ENCODE measurements around the gene ZNF487.

The ZNF487 gene

GRCh38 chr10:43396061-43396927 is 40.6 kb upstream of the ZNF487 start:
- H3K27ac ChIP-seq: peak overlapping the region; percentile 84
- peak overlapping the region; percentile 67 for H3K4me3 ChIP-seq (ENCODE audit: low read depth, low read length)
- TF ChIP-seq, protein P1, sequence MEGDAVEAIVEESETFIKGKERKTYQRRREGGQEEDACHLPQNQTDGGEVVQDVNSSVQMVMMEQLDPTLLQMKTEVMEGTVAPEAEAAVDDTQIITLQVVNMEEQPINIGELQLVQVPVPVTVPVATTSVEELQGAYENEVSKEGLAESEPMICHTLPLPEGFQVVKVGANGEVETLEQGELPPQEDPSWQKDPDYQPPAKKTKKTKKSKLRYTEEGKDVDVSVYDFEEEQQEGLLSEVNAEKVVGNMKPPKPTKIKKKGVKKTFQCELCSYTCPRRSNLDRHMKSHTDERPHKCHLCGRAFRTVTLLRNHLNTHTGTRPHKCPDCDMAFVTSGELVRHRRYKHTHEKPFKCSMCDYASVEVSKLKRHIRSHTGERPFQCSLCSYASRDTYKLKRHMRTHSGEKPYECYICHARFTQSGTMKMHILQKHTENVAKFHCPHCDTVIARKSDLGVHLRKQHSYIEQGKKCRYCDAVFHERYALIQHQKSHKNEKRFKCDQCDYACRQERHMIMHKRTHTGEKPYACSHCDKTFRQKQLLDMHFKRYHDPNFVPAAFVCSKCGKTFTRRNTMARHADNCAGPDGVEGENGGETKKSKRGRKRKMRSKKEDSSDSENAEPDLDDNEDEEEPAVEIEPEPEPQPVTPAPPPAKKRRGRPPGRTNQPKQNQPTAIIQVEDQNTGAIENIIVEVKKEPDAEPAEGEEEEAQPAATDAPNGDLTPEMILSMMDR (IDR thresholded peaks at IDR 0.05; ENCODE audit: low read depth, low read length, missing control alignments): no peak
- DNase-seq: peak; percentile 51
- no peaks in the 10 kb centered on the region for H3K27me3 ChIP-seq (replicated peaks)
- in situ Hi-C loops (cut with HindIII; ENCODE audit: low pct_ligation_motif_present, low sequenced_read_pairs): no loop called here
- H3K36me3 ChIP-seq (replicated peaks): peaks cover 33% of the 10 kb centered on the region

DNA sequence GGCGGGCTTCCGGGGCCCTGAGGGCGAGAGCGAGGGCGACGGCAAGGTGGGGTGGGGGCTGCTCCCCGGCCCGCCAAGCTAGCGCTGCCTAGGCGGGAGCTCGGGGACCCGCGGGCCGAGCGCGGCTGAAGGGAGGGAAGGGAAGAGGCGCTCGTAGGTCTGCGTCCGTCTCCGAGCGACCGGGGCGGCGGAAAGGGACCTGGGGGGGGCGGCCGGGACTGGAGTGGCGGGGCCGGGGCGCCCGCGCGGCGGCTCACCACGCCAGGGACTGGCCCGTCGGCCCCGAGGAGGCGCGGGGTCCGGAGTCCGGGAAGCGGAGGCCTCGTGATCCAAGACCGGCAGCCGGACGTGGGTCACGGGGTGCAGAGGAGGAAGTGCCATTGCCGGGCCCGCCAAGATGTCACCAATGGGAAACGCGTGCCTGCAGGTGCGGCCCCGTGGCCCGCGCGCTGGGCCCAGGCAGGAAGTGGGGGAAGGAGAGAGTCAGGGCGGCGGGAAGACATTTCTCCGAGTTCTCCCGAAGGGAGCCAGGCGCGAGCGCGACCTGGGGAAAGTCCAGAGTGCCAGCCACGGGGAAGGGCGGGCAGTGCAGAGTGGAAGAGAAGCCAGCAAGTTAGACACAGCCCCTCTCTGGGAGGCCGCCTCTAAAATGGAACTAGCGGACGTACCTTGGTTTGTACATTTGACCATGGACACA is 39.8 kb upstream of the ZNF487 start:
- peak overlapping the region; percentile 84 for H3K27ac ChIP-seq
- peaks cover 25% of the 10 kb centered on the region for H3K36me3 ChIP-seq (replicated peaks)
- H3K4me3 ChIP-seq (ENCODE audit: low read depth, low read length): peak overlapping the region; percentile 67
- DNase-seq: peak; percentile 45
- TF ChIP-seq, protein P1 (IDR thresholded peaks at IDR 0.05; ENCODE audit: low read depth, low read length, missing control alignments): no peak
- in situ Hi-C loops (cut with HindIII; ENCODE audit: low pct_ligation_motif_present, low sequenced_read_pairs): no loop called here
- no peaks in the 10 kb centered on the region for H3K27me3 ChIP-seq (replicated peaks)

- in situ Hi-C loops (cut with HindIII; ENCODE audit: low pct_ligation_motif_present, low sequenced_read_pairs): no loop called here
- TF ChIP-seq, protein P1 (IDR thresholded peaks at IDR 0.05; ENCODE audit: low read depth, low read length, missing control alignments): no peak
- no peak for DNase-seq
- Histone ChIP-seq H3K27ac (peak overlapping the region; percentile 64), H3K36me3 (replicated peaks) (peaks cover 8% of the 10 kb centered on the region), H3K27me3 (replicated peaks) (no peaks in the 10 kb centered on the region), H3K4me3 (ENCODE audit: low read depth, low read length) (no peak overlapping the region)
Measured at GRCh38 chr10:43398939-43399319, 38.0 kb upstream of the ZNF487 start.

GRCh38 chr10:43399320-43400310 is 37.3 kb upstream of the ZNF487 start:
- H3K4me3 ChIP-seq (ENCODE audit: low read depth, low read length): no peak overlapping the region
- H3K36me3 ChIP-seq (replicated peaks): peaks cover 3% of the 10 kb centered on the region
- H3K27ac ChIP-seq: peak overlapping the region; percentile 64
- H3K27me3 ChIP-seq (replicated peaks): no peaks in the 10 kb centered on the region
- in situ Hi-C loops (cut with HindIII; ENCODE audit: low pct_ligation_motif_present, low sequenced_read_pairs): no loop called here
- peak; percentile 52 for DNase-seq
- TF ChIP-seq, protein P1 (IDR thresholded peaks at IDR 0.05; ENCODE audit: low read depth, low read length, missing control alignments): no peak

GRCh38 chr10:43401627-43402026 is 35.3 kb upstream of the ZNF487 start:
- Histone ChIP-seq H3K27me3 (replicated peaks) (no peaks in the 10 kb centered on the region), H3K27ac (no peak overlapping the region), H3K4me3 (ENCODE audit: low read depth, low read length) (no peak overlapping the region), H3K36me3 (replicated peaks) (peaks cover 3% of the 10 kb centered on the region)
- in situ Hi-C loops (cut with HindIII; ENCODE audit: low pct_ligation_motif_present, low sequenced_read_pairs): no loop called here
- TF ChIP-seq, protein P1 (IDR thresholded peaks at IDR 0.05; ENCODE audit: low read depth, low read length, missing control alignments): no peak
- no peak for DNase-seq

Measured in brain microvascular endothelial cell (primary cell).